Endodermal cell (in vitro differentiated cells): ENCODE measurements around the gene OSGIN1. TPM values are rescaled to one million over a fixed set of nuclear protein-coding genes. Genes with fewer than 3 reads are reported as not detected.

Experiments used
- DNase-seq: peaks from one replicate; pipeline ENCODE4 v3.0.0-alpha.2; 2017
- H3K27ac ChIP-seq: 2 replicates; pipeline ENCODE4 v1.5.1; 2013; ENCODE audit warnings: mild to moderate bottlenecking, low read depth, low read length, moderate library complexity
- H3K27me3 ChIP-seq: 2 replicates; pipeline ENCODE4 v1.6.1; 2013; ENCODE audit warnings: mild to moderate bottlenecking, low read length, moderate library complexity; ENCODE audit not compliant: insufficient read depth, control insufficient read depth, poor library complexity, severe bottlenecking
- H3K36me3 ChIP-seq: 2 replicates; pipeline ENCODE4 v1.7.0; 2013; ENCODE audit warnings: mild to moderate bottlenecking, low read length, moderate library complexity; ENCODE audit not compliant: control insufficient read depth, insufficient read depth
- H3K4me1 ChIP-seq: one replicate; pipeline ENCODE4 v1.7.0; 2013; ENCODE audit warnings: low read length; ENCODE audit not compliant: control insufficient read depth, insufficient read depth
- H3K4me3 ChIP-seq: 2 replicates; pipeline ENCODE4 v1.5.1; 2013; ENCODE audit warnings: mild to moderate bottlenecking, low read length, moderate library complexity
- H3K9ac ChIP-seq: 2 replicates; pipeline ENCODE4 v1.6.1; 2013; ENCODE audit warnings: mild to moderate bottlenecking, low read length, moderate library complexity; ENCODE audit not compliant: poor library complexity, severe bottlenecking; ENCODE audit errors: extremely low read depth
- H3K9me3 ChIP-seq: 2 replicates; pipeline ENCODE4 v1.6.1; 2013; ENCODE audit warnings: mild to moderate bottlenecking, low read length, moderate library complexity; ENCODE audit not compliant: control insufficient read depth
- H3K27ac Mint-ChIP-seq: 2 replicates; pipeline ENCODE4 v1.8.0; 2020; ENCODE audit warnings: mixed read lengths
- H3K27me3 Mint-ChIP-seq: 2 replicates; pipeline ENCODE4 v1.8.0; 2021; ENCODE audit warnings: mild to moderate bottlenecking, mixed read lengths; ENCODE audit not compliant: insufficient read depth
- H3K36me3 Mint-ChIP-seq: 2 replicates; pipeline ENCODE4 v1.8.0; 2020; ENCODE audit warnings: low read depth, mixed read lengths
- H3K4me1 Mint-ChIP-seq: 2 replicates; pipeline ENCODE4 v1.8.0; 2020; ENCODE audit warnings: mixed read lengths
- H3K4me3 Mint-ChIP-seq: 2 replicates; pipeline ENCODE4 v1.8.0; 2020; ENCODE audit warnings: mild to moderate bottlenecking, moderate library complexity, mixed read lengths
- H3K9me3 Mint-ChIP-seq: 2 replicates; pipeline ENCODE4 v1.8.0; 2020; ENCODE audit warnings: mild to moderate bottlenecking, mixed read lengths
- CTCF ChIP-seq: fragments of 200-600 bp; sonication (generic); conservative IDR thresholded peaks from 2 replicates; pipeline ENCODE4 v1.5.0; 2021; ENCODE audit warnings: antibody characterized with exemption, mild to moderate bottlenecking
- WGBS, 2 experiments: methylation state at CpG; one replicate each; pipeline versions ENCODE4 v1.1.5 to v1.1.7; 2013; ENCODE audit warnings: missing lambda C conversion rate in 2 of 2, mixed read lengths in 1 of 2; ENCODE audit not compliant: insufficient coverage in 1 of 2, insufficient read length in 1 of 2; 5-methylcytosine and 5-hydroxymethylcytosine counted together
- total RNA-seq, 2 donors: library from RNA; stranded (reverse); fragmentation: NEBNext Ultra II Directional in 1 of 2; extraction: Animal tissue kit (Norgen Biotek cat#: 25700) in 1 of 2; gene quantifications; 2 replicates in 1 of 2; 3 replicates in 1 of 2; pipeline ENCODE4 v1.2.1, GENCODE V29; 2021

Gene OSGIN1
- total RNA-seq, 2 donors from 2014 or later: 1.6 to 2.7 TPM

GRCh38 chr16:83965444-83966152, 12.6 kb downstream of the OSGIN1 start:
- H3K27me3 ChIP-seq: peaks cover 13% of the 10 kb centered on the region
- H3K27ac Mint-ChIP-seq: no peak overlapping the region
- H3K4me1 ChIP-seq: no peaks in the 10 kb centered on the region
- peaks cover 3% of the 10 kb centered on the region for H3K4me1 Mint-ChIP-seq
- H3K9ac ChIP-seq: no peak overlapping the region
- no peaks in the 10 kb centered on the region for H3K9me3 Mint-ChIP-seq
- no peak for TF ChIP-seq CTCF
- H3K36me3 ChIP-seq: no peaks in the 10 kb centered on the region
- H3K27ac ChIP-seq: no peak overlapping the region
- peaks cover 15% of the 10 kb centered on the region for H3K27me3 Mint-ChIP-seq
- WGBS, 2 experiments: 92 to 98% methylated on average over 23 to 36 of the region's 36 CpGs
- no peak for DNase-seq
- no peaks in the 10 kb centered on the region for H3K9me3 ChIP-seq
- no peak overlapping the region for H3K4me3 Mint-ChIP-seq
- no peaks in the 10 kb centered on the region for H3K36me3 Mint-ChIP-seq
- no peak overlapping the region for H3K4me3 ChIP-seq

DNA sequence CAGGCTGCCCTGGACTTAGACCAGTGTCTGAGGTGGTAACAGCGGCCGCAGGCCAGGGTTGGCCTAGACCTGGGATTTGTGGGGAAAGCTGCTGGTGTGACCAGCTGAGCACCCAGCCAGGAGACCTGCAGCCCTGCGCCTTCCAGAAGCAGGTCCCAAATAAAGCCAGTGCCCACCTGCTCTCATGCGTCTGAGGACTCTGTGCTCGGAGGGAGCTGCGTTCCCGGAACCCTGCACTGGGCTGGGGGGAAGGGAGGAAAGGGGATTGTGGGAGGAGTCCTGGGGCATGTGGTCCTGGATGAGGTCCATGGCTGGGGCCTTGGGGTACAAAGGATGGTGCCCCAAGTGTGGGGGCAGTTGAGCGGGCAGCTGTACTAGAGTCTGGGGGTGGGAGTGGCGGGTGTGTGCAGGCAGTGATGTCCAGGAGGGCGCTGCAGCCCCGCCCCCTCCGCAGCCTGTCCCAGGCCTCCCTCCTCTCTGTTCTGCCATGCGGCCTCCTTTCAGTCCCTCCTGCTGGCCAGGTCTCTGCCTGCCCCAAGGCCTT, 13.2 kb downstream of the OSGIN1 start:
- H3K4me1 Mint-ChIP-seq: peaks cover under 1% of the 10 kb centered on the region
- no peaks in the 10 kb centered on the region for H3K36me3 Mint-ChIP-seq
- H3K36me3 ChIP-seq: no peaks in the 10 kb centered on the region
- no peak overlapping the region for H3K9ac ChIP-seq
- no peak for TF ChIP-seq CTCF
- no peak overlapping the region for H3K4me3 Mint-ChIP-seq
- H3K9me3 ChIP-seq: no peaks in the 10 kb centered on the region
- no peaks in the 10 kb centered on the region for H3K4me1 ChIP-seq
- peaks cover 13% of the 10 kb centered on the region for H3K27me3 ChIP-seq
- no peak overlapping the region for H3K27ac Mint-ChIP-seq
- peaks cover 15% of the 10 kb centered on the region for H3K27me3 Mint-ChIP-seq
- 88 to 98% methylated on average over 6 to 13 of the region's 13 CpGs for WGBS, 2 experiments
- no peaks in the 10 kb centered on the region for H3K9me3 Mint-ChIP-seq
- no peak for DNase-seq
- no peak overlapping the region for H3K27ac ChIP-seq
- no peak overlapping the region for H3K4me3 ChIP-seq

DNA sequence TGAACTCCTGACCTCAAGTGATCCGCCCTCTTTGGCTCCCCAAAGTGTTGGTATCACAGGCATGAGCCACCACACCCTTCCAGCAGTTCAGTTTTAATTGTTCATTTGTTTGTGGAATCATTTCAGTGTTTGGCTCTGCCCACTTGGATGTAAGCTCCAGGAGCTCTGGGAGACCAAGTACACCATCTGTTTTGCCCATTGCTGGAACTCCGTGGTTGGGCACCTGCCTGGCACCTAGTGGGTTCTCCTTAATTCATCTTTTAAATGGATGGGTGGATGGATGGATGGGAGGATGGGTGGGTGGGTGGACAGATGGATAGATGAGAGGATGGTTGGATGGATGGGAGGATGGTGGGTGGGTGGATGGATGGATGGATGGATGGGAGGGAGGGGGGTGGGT, 14.1 kb downstream of the OSGIN1 start:
- no peaks in the 10 kb centered on the region for H3K36me3 Mint-ChIP-seq
- H3K4me1 ChIP-seq: no peaks in the 10 kb centered on the region
- no peaks in the 10 kb centered on the region for H3K4me1 Mint-ChIP-seq
- H3K4me3 Mint-ChIP-seq: no peak overlapping the region
- H3K27me3 Mint-ChIP-seq: peaks cover 15% of the 10 kb centered on the region
- no peaks in the 10 kb centered on the region for H3K9me3 Mint-ChIP-seq
- peaks cover 13% of the 10 kb centered on the region for H3K27me3 ChIP-seq
- H3K4me3 ChIP-seq: no peak overlapping the region
- H3K36me3 ChIP-seq: no peaks in the 10 kb centered on the region
- no peaks in the 10 kb centered on the region for H3K9me3 ChIP-seq
- TF ChIP-seq CTCF: no peak
- H3K27ac ChIP-seq: no peak overlapping the region
- no peak for DNase-seq
- H3K9ac ChIP-seq: no peak overlapping the region
- 86 to 98% methylated on average over 1 to 2 of the region's 2 CpGs for WGBS, 2 experiments
- H3K27ac Mint-ChIP-seq: no peak overlapping the region
